Measurements from ENCODE around the gene LRFN5. TPM values are rescaled to one million over a fixed set of nuclear protein-coding genes. Genes with fewer than 3 reads are reported as not detected.

LRFN5 gene
- total and polyA plus RNA-seq, 2 of the 13 experiments (the other 11 are each of a cell fraction or from before 2014, with no cell fraction given): not detected

DNA sequence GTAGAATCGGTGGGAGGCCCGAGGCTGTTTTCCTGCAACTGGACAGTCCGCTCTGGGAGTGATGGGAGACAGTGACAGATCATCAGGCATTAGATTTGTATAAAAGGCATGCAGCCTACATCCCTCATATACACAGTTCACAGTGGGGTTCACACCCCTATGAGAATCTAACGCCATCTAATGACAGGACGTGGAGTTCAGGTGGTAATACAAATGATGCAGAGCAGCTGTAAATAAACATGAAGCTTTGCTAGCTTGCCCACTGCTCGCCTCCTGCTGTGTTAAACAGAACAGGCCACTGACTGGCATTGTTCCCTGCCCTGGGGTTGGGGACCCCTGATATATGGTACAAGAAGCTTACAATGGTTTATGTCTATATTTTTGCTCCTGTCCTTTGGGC is 179.0 kb downstream of the LRFN5 start:
- ChIA-PET CTCF (ENCODE audit: low intra/inter-chr PET ratio, low total read pairs) (no interaction called here), POLR2A (no interaction called here)
- Histone ChIP-seq H3K27me3 (ENCODE audit: control insufficient read depth in 1 of 2, insufficient read depth in 2 of 2, low read length in 2 of 2) (no peaks in the 10 kb centered on the region), H4K20me1 (ENCODE audit: insufficient read depth, low read length) (no peaks in the 10 kb centered on the region), H2AFZ (ENCODE audit: low read length) (no peak overlapping the region), H3K4me2 (ENCODE audit: low read depth, low read length) (no peak overlapping the region), H3K79me2 (ENCODE audit: insufficient read depth, low read length) (no peaks in the 10 kb centered on the region), H3K4me1 (ENCODE audit: insufficient read depth, low read length) (no peaks in the 10 kb centered on the region), H3K4me3 (replicated peaks in 1 of 3; ENCODE audit: insufficient read depth in 1 of 3, low read depth in 2 of 3, low read length in 3 of 3) (no peak overlapping the region), H3K36me3 (replicated peaks in 1 of 2; ENCODE audit: control insufficient read depth in 1 of 2, insufficient read depth in 2 of 2, low read length in 2 of 2) (no peaks in the 10 kb centered on the region), H3K9ac (ENCODE audit: insufficient read depth, low read depth, low read length) (no peak overlapping the region), H3K9me3 (ENCODE audit: low read length) (peaks cover 65% of the 10 kb centered on the region), H3K27ac (ENCODE audit: extremely low read length, insufficient read depth, low read length) (no peak overlapping the region)
- in situ Hi-C loops (cut with HindIII; ENCODE audit: extremely low pct_ligation_motif_present, low pct_unique_long_range_greater_than_20kb) (no loop called here), intact Hi-C loops (cut with micrococcal nuclease; ENCODE audit: unreplicated experiment) (no loop called here)
- DNase-seq (ENCODE audit: low spot score) (peak; percentile 10), ATAC-seq (peak; percentile 71), FAIRE-seq (no peak)
- no TSS peak for BruUV-seq (replicated peaks)
- TF ChIP-seq, protein P1, sequence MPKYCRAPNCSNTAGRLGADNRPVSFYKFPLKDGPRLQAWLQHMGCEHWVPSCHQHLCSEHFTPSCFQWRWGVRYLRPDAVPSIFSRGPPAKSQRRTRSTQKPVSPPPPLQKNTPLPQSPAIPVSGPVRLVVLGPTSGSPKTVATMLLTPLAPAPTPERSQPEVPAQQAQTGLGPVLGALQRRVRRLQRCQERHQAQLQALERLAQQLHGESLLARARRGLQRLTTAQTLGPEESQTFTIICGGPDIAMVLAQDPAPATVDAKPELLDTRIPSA (CRISPR knock-in tag; IDR thresholded peaks at IDR 0.05; ENCODE audit: borderline replicate concordance): no peak
- peak; percentile 32; the same call in 1 of the 2 replicates for TF ChIP-seq STAG1 (CRISPR knock-in tag; IDR thresholded peaks at IDR 0.05)
- TF ChIP-seq, protein P2, sequence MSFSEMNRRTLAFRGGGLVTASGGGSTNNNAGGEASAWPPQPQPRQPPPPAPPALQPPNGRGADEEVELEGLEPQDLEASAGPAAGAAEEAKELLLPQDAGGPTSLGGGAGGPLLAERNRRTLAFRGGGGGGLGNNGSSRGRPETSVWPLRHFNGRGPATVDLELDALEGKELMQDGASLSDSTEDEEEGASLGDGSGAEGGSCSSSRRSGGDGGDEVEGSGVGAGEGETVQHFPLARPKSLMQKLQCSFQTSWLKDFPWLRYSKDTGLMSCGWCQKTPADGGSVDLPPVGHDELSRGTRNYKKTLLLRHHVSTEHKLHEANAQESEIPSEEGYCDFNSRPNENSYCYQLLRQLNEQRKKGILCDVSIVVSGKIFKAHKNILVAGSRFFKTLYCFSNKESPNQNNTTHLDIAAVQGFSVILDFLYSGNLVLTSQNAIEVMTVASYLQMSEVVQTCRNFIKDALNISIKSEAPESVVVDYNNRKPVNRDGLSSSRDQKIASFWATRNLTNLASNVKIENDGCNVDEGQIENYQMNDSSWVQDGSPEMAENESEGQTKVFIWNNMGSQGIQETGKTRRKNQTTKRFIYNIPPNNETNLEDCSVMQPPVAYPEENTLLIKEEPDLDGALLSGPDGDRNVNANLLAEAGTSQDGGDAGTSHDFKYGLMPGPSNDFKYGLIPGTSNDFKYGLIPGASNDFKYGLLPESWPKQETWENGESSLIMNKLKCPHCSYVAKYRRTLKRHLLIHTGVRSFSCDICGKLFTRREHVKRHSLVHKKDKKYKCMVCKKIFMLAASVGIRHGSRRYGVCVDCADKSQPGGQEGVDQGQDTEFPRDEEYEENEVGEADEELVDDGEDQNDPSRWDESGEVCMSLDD (CRISPR knock-in tag; IDR thresholded peaks at IDR 0.05; ENCODE audit: borderline replicate concordance): no peak
- TF ChIP-seq, protein P3, sequence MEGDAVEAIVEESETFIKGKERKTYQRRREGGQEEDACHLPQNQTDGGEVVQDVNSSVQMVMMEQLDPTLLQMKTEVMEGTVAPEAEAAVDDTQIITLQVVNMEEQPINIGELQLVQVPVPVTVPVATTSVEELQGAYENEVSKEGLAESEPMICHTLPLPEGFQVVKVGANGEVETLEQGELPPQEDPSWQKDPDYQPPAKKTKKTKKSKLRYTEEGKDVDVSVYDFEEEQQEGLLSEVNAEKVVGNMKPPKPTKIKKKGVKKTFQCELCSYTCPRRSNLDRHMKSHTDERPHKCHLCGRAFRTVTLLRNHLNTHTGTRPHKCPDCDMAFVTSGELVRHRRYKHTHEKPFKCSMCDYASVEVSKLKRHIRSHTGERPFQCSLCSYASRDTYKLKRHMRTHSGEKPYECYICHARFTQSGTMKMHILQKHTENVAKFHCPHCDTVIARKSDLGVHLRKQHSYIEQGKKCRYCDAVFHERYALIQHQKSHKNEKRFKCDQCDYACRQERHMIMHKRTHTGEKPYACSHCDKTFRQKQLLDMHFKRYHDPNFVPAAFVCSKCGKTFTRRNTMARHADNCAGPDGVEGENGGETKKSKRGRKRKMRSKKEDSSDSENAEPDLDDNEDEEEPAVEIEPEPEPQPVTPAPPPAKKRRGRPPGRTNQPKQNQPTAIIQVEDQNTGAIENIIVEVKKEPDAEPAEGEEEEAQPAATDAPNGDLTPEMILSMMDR (CRISPR knock-in tag; IDR thresholded peaks at IDR 0.05): peak; percentile 52
- 25% methylated on average over 6 of the region's 6 CpGs for WGBS (ENCODE audit: low lambda C conversion rate)

All from HepG2 (cell line).